Cardiac muscle cell (in vitro differentiated cells and primary cell): ENCODE data around the gene TTC34. TPM values are rescaled to one million over a fixed set of nuclear protein-coding genes. Genes with fewer than 3 reads are reported as not detected.

Experiments used
- DNase-seq, 2 donors: peaks; one replicate each; pipeline versions ENCODE4 v3.0.0 to v3.0.0-alpha.2; 2010 to 2017; ENCODE audit warnings: low read depth in 1 of 2, low spot score in 1 of 2
- H3K27ac ChIP-seq: fragments of 200-600 bp; sonication (generic); 2 replicates; pipeline ENCODE4 v1.5.1; 2016
- H3K27me3 ChIP-seq: fragments of 200-600 bp; sonication (generic); 2 replicates; pipeline ENCODE4 v1.6.0; 2016; ENCODE audit warnings: control low read depth
- H3K36me3 ChIP-seq: fragments of 200-600 bp; sonication (generic); 2 replicates; pipeline ENCODE4 v1.5.1; 2016; ENCODE audit warnings: control low read depth
- H3K4me1 ChIP-seq: fragments of 200-600 bp; sonication (generic); 2 replicates; pipeline ENCODE4 v1.8.1; 2017; ENCODE audit warnings: low read depth, mild to moderate bottlenecking, mixed run types
- H3K4me3 ChIP-seq: fragments of 200-600 bp; sonication (generic); 2 replicates; pipeline ENCODE4 v1.5.1; 2016; ENCODE audit warnings: mild to moderate bottlenecking
- H3K9me3 ChIP-seq: fragments of 200-600 bp; sonication (generic); 2 replicates; pipeline ENCODE4 v1.5.1; 2017; ENCODE audit warnings: low read depth, mild to moderate bottlenecking, control low read depth
- polyA plus RNA-seq: library from polyadenylated mRNA; unstranded; fragments of >200 nt; fragmentation: Nextera tagmentation; extraction: Ambion mirVana; gene quantifications from 2 replicates; pipeline ENCODE4 v1.2.1, GENCODE V29; 2016
- total RNA-seq: library from RNA; depleted of rRNA; stranded (reverse); fragments of >200 nt; gene quantifications from 2 replicates; pipeline ENCODE4 v1.2.3, GENCODE V29; 2016
- TF ChIP-seq, protein P1 (sequence below): IDR thresholded peaks from 2 replicates; pipeline ENCODE4 v1.5.1; 2012; ENCODE audit warnings: low read depth, mild to moderate bottlenecking, low read length

The TTC34 gene
- total and polyA plus RNA-seq, 2 experiments from 2014 or later = not detected

DNA sequence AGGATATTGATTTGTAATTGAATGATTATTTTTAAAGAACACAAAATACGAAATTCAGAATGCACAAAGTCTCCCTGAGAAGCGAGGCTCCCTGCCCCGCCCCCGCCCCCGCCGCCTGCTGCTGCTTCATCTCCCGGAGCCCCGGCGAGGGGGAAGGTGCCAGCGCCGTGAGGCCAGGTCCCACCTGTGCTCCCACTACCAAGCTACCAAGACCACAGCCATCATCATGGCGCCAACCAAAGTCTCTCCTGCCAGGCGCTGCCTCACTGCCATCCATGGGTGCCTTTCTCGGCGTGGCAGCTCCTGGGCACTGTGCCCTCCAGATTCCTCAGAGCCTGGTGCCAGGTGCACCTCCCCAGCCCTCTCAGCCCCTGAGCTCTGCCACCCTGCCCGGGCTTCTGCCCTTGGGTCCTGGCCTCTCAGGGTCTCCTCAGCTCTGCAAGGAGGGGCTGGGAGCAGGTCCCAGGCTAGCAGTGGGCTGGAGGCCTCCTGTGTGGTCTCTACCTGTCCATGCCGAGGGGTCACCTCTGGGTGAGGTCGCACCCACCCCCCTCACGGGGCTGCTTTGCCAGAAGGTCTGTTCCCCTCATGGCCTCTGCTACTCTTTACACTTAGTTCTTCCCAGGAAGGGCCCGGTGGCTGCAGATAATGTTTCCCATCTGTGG lies 29.4 kb upstream of the TTC34 start:
- Histone ChIP-seq H3K9me3 (no peaks in the 10 kb centered on the region), H3K27me3 (no peaks in the 10 kb centered on the region), H3K36me3 (no peaks in the 10 kb centered on the region), H3K4me1 (no peaks in the 10 kb centered on the region), H3K27ac (no peak overlapping the region), H3K4me3 (no peak overlapping the region)
- no peak for DNase-seq
- TF ChIP-seq, protein P1, sequence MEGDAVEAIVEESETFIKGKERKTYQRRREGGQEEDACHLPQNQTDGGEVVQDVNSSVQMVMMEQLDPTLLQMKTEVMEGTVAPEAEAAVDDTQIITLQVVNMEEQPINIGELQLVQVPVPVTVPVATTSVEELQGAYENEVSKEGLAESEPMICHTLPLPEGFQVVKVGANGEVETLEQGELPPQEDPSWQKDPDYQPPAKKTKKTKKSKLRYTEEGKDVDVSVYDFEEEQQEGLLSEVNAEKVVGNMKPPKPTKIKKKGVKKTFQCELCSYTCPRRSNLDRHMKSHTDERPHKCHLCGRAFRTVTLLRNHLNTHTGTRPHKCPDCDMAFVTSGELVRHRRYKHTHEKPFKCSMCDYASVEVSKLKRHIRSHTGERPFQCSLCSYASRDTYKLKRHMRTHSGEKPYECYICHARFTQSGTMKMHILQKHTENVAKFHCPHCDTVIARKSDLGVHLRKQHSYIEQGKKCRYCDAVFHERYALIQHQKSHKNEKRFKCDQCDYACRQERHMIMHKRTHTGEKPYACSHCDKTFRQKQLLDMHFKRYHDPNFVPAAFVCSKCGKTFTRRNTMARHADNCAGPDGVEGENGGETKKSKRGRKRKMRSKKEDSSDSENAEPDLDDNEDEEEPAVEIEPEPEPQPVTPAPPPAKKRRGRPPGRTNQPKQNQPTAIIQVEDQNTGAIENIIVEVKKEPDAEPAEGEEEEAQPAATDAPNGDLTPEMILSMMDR = no peak

DNA sequence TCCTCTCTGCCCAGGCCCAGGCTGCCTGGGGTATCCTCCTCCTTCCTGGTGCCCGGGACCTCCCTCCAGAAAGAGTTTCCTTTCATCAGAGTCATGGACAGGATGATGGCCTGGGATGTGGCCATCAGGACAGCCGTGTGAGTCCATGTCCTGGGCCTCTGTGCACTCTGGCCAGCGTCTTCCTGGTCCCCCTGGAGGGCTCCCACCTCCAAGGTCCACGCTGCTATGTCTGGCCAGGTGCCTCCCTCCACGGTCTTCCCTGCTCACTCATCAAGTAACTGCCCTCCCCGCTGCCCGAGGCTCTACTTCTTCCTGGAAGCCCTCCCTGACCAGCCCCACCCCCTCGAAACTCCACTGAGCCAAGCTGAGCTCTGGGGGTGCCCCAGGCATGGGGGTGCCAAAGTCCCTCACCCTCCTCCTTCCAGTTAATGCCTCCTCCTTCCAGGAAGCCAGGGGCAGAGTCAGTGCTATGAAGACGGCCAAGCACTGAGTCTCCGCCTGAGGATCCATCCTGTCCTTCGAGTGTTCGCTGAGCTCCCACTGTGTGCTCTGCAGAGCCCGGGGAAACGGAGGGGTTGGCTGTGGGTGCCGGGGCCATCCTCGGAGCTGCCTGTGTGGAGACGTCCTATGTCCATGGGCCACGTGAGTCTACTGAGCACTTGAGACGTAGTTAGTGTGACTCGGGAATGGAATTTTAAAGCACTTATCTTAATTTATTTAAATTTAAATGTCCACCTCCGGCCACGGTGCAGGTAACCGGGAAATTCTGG lies 28.5 kb upstream of the TTC34 start:
- TF ChIP-seq, protein P1 = no peak
- Histone ChIP-seq H3K36me3 (no peaks in the 10 kb centered on the region), H3K27ac (no peak overlapping the region), H3K27me3 (no peaks in the 10 kb centered on the region), H3K4me3 (no peak overlapping the region), H3K4me1 (no peaks in the 10 kb centered on the region), H3K9me3 (no peaks in the 10 kb centered on the region)
- DNase-seq = no peak

DNA sequence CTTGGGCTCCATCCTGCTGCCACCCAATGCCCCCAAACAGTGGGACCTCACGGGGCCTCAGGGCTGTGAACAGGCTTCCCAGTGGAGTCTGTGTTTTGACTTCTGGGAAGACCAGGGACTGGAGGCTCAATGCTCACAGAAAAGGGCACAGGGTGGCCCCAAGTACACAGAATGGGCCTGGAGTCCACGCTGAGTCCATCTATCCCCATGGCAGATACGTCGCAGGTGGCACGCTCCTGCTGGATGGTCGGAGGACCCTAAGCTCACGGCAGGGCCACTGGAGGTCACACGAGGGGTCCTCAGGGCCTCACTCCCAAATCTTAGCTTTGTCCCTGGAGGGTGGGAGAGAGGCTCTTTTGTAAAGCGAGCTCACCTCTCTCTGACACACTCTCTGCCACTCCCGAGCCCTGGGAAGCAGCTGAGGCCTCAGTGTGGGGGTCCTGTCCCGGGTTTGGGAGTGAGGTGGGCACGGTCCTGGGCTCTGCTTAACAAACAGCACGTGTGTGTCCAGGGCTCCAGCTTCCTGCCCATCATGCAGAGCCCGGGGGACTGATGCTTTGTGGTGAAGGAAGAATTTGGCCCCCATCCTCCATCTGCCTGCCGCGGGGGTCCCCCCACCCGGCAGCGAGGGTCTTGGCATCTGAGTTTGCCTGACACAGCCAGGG lies 27.2 kb upstream of the TTC34 start:
- H3K9me3 ChIP-seq = no peaks in the 10 kb centered on the region
- no peaks in the 10 kb centered on the region for H3K27me3 ChIP-seq
- H3K4me3 ChIP-seq = no peak overlapping the region
- H3K36me3 ChIP-seq = no peaks in the 10 kb centered on the region
- no peaks in the 10 kb centered on the region for H3K4me1 ChIP-seq
- no peak overlapping the region for H3K27ac ChIP-seq
- no peak for DNase-seq
- TF ChIP-seq, protein P1 = no peak

DNA sequence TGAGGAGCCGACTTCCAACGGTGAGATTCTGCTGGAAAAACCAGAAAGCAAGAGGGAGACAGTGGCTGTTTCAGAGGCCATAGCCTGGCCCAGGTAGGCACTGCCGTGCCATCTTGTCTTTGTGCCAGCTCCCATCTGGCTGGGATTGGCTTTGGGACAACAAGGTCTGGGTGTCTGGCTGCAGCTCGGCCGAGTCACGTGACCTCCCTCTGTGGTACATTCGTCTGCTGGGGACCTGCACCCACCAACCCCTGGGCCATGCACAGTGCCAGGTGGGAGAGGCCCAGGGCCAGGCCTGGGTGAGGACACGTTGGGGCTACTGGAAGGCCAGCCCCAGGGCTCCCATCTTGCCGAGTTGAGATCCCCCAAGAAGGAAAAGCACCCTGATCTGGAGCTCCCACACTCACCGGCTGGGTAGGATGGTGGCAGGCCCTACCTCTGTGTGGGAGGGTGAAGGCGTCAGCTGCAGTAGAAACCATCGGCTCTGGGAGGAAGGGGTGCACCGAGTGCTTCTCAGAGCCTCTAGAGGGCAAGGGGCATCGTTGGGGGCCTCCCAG lies 25.3 kb upstream of the TTC34 start:
- no peak overlapping the region for H3K4me3 ChIP-seq
- no peaks in the 10 kb centered on the region for H3K36me3 ChIP-seq
- TF ChIP-seq, protein P1 = no peak
- no peaks in the 10 kb centered on the region for H3K4me1 ChIP-seq
- H3K27ac ChIP-seq = no peak overlapping the region
- no peaks in the 10 kb centered on the region for H3K27me3 ChIP-seq
- no peaks in the 10 kb centered on the region for H3K9me3 ChIP-seq
- no peak for DNase-seq

DNA sequence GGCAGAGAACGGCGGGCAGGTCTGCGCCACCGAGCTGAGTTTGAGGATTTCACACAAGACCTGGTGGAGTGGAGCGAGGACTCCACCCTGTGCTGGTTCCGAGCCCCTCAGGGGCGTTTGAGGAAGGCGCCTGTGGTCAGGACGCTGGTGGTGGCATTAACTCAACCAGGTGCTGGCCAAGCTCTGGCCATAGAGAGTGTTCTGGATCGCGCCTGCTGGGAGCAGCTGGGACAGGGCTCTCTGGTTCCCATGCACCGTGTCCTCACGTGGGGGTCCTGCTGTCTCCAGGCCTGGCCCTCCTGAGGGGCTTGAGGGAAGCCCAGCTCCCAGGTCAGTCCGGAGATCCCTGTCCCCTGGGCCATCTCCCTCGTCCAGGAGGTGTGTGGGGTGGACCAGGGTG lies 24.8 kb upstream of the TTC34 start:
- H3K4me1 ChIP-seq = no peaks in the 10 kb centered on the region
- H3K27me3 ChIP-seq = no peaks in the 10 kb centered on the region
- H3K27ac ChIP-seq = no peak overlapping the region
- no peak for DNase-seq
- H3K4me3 ChIP-seq = no peak overlapping the region
- no peaks in the 10 kb centered on the region for H3K9me3 ChIP-seq
- no peaks in the 10 kb centered on the region for H3K36me3 ChIP-seq
- TF ChIP-seq, protein P1 = no peak
